ENCODE results near the gene SIM1.

SIM1 gene

GRCh38 chr6:100493206-100493888 lies 28.6 kb upstream of the SIM1 start:
- Histone ChIP-seq H3K27ac (ENCODE audit: low read depth, low read length, poor library complexity, severe bottlenecking) (peak overlapping the region; percentile 97), H3K36me3 (ENCODE audit: insufficient read depth, low read length) (peaks cover 8% of the 10 kb centered on the region; the same call in 1 of the 2 replicates), H4K20me1 (ENCODE audit: insufficient read depth, low read length) (no peaks in the 10 kb centered on the region), H3K9me3 (ENCODE audit: low read length) (peaks cover 11% of the 10 kb centered on the region), H3K79me2 (ENCODE audit: insufficient read depth, low read length) (no peaks in the 10 kb centered on the region), H3K9me2 (ENCODE audit: low read depth, low read length) (no peaks in the 10 kb centered on the region), H3K27me3 (ENCODE audit: insufficient read depth, low read length) (no peaks in the 10 kb centered on the region), H3F3A (ENCODE audit: insufficient read depth, low read length) (no peaks in the 10 kb centered on the region), H3K9ac (ENCODE audit: low read length) (peak overlapping the region; percentile 72), H3K4me3 (ENCODE audit: low read depth, low read length, poor library complexity, severe bottlenecking) (peak overlapping the region; percentile 57), H3K4me1 (ENCODE audit: insufficient read depth, low read length, severe bottlenecking) (peaks cover 60% of the 10 kb centered on the region), H3K4me2 (ENCODE audit: low read length) (peak overlapping the region; percentile 65), H2AFZ (ENCODE audit: low read length) (peak overlapping the region; percentile 8; the same call in 1 of the 2 replicates)
- no peak for TF ChIP-seq CTCF (IDR thresholded peaks at IDR 0.05; ENCODE audit: low read length)
- no peak for TF ChIP-seq EZH2 (IDR thresholded peaks at IDR 0.05; ENCODE audit: borderline replicate concordance, low read length)

- peak overlapping the region; percentile 72 for H3K9ac ChIP-seq (ENCODE audit: low read length)
- peaks cover 11% of the 10 kb centered on the region for H3K9me3 ChIP-seq (ENCODE audit: low read length)
- peak overlapping the region; percentile 97 for H3K27ac ChIP-seq (ENCODE audit: low read depth, low read length, poor library complexity, severe bottlenecking)
- H3K4me2 ChIP-seq (ENCODE audit: low read length), result peak overlapping the region; percentile 65
- H3K4me1 ChIP-seq (ENCODE audit: insufficient read depth, low read length, severe bottlenecking), result peaks cover 72% of the 10 kb centered on the region
- peak overlapping the region; percentile 57 for H3K4me3 ChIP-seq (ENCODE audit: low read depth, low read length, poor library complexity, severe bottlenecking)
- peaks cover 8% of the 10 kb centered on the region; the same call in 1 of the 2 replicates for H3K36me3 ChIP-seq (ENCODE audit: insufficient read depth, low read length)
- no peaks in the 10 kb centered on the region for H3K79me2 ChIP-seq (ENCODE audit: insufficient read depth, low read length)
- H3K27me3 ChIP-seq (ENCODE audit: insufficient read depth, low read length), result no peaks in the 10 kb centered on the region
- H3K9me2 ChIP-seq (ENCODE audit: low read depth, low read length), result no peaks in the 10 kb centered on the region
- H3F3A ChIP-seq (ENCODE audit: insufficient read depth, low read length), result no peaks in the 10 kb centered on the region
- H4K20me1 ChIP-seq (ENCODE audit: insufficient read depth, low read length), result no peaks in the 10 kb centered on the region
- H2AFZ ChIP-seq (ENCODE audit: low read length), result peak overlapping the region; percentile 83; the same call in 1 of the 2 replicates
- TF ChIP-seq EZH2 (IDR thresholded peaks at IDR 0.05; ENCODE audit: borderline replicate concordance, low read length) (no peak), CTCF (IDR thresholded peaks at IDR 0.05; ENCODE audit: low read length) (no peak)
These were observed 27.4 kb upstream of the SIM1 start for GRCh38 chr6:100491952-100492670.

GRCh38 chr6:100490065-100490464 lies 25.3 kb upstream of the SIM1 start:
- H3K9me3 ChIP-seq (ENCODE audit: low read length), result peaks cover 5% of the 10 kb centered on the region; the same call in 1 of the 2 replicates
- H3K9me2 ChIP-seq (ENCODE audit: low read depth, low read length), result no peaks in the 10 kb centered on the region
- no peaks in the 10 kb centered on the region for H3K79me2 ChIP-seq (ENCODE audit: insufficient read depth, low read length)
- H3K9ac ChIP-seq (ENCODE audit: low read length), result no peak overlapping the region; the same call in 1 of the 2 replicates
- H3K36me3 ChIP-seq (ENCODE audit: insufficient read depth, low read length), result peaks cover 8% of the 10 kb centered on the region; the same call in 1 of the 2 replicates
- no peaks in the 10 kb centered on the region for H3K27me3 ChIP-seq (ENCODE audit: insufficient read depth, low read length)
- no peak for TF ChIP-seq EZH2 (IDR thresholded peaks at IDR 0.05; ENCODE audit: borderline replicate concordance, low read length)
- TF ChIP-seq CTCF (IDR thresholded peaks at IDR 0.05; ENCODE audit: low read length), result no peak
- H4K20me1 ChIP-seq (ENCODE audit: insufficient read depth, low read length), result no peaks in the 10 kb centered on the region
- no peak overlapping the region for H2AFZ ChIP-seq (ENCODE audit: low read length)
- H3K27ac ChIP-seq (ENCODE audit: low read depth, low read length, poor library complexity, severe bottlenecking), result peak overlapping the region; percentile 97
- H3K4me2 ChIP-seq (ENCODE audit: low read length), result no peak overlapping the region
- peaks cover under 1% of the 10 kb centered on the region; the same call in 1 of the 2 replicates for H3F3A ChIP-seq (ENCODE audit: insufficient read depth, low read length)
- peaks cover 93% of the 10 kb centered on the region for H3K4me1 ChIP-seq (ENCODE audit: insufficient read depth, low read length, severe bottlenecking)
- H3K4me3 ChIP-seq (ENCODE audit: low read depth, low read length, poor library complexity, severe bottlenecking), result no peak overlapping the region

Measured in OCI-LY1 (cell line).